Fibroblast of upper back skin (primary cell): Measurements from ENCODE around the gene THBS4.

Experiments
- DNase-seq: peaks from one replicate; pipeline ENCODE4 v3.0.0-alpha.2; 2013

The THBS4 gene

DNA sequence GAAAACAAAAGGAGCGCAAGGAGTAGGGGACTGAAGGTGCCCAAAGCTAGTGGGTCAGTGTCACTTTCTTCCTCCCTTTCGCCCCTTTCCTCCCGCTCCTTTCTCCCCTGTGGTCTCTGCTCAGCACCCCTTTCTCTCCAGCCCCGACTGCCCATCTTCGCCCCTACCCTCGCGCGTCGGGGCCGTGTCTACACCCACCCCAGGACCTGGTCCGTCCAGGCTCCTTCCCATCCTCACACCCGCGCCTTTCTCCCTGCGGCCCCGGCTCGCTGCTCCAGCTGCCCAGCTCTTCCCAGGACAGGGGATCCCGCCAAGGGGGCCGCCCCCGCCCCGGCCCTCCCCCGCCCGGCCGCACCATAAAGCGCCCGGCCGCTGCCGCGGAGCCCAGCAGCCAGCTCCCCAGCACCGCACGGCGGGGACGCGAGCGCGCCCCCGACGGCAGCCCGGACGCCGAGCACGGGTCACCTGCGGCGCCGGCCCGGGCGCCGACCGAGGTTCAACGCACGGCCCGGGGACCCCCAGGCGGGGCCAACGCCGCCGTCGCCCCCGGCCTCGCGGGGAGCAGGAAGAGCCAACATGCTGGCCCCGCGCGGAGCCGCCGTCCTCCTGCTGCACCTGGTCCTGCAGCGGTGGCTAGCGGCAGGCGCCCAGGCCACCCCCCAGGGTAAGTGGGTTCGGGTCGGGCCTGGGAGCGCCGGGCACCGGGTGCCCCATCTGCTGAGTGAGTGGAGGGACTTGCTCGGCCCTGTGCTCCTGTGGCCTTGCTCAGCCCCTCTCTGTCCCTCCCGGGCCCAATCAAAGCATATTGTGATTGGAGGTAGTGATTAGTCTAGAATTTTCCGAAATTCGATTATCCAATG, at the start of gene THBS4:
TSS of gene THBS4 (plus strand) at position 387 of the 860 bp plus-strand sequence. CDS start at position 577, 190 bp downstream.
- no peak for DNase-seq

DNA sequence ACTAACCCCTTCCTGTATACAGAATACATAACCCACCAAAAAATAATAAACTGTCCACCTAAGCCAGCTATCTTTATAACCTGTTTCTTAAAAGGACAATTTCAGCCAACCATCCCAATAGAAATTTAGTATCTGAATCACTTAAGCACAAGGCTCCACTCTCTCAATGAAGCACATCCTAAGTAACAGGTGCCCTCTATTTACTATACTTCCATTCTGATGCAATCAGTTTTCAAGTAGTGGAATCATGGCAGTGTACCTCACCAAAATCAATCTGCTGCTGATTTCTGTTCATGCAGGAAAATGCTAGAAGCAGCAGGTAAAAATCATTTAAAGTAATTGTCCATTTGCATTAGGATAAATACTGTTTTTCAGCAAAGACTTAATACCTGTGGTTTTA, 48.9 kb upstream of the THBS4 start:
- DNase-seq: no peak

DNA sequence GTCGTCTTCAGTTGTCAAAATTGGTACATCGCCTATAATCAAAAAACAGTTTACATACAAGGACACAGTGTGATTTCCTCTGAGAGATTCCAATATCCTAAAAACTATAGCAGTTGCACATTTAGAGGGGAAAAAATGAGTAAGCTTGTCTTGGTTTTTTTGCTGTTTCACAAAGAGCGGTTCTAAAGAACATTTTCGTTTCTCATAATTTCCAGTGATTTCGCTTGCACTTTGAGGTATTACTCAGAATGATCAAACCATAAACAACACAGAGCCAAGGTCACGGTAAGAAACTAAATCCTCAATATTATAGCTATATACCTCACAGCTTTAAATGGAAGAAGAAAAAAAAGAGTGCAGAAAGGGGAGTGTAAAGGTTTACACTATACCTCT, 44.9 kb upstream of the THBS4 start:
- no peak for DNase-seq

DNA sequence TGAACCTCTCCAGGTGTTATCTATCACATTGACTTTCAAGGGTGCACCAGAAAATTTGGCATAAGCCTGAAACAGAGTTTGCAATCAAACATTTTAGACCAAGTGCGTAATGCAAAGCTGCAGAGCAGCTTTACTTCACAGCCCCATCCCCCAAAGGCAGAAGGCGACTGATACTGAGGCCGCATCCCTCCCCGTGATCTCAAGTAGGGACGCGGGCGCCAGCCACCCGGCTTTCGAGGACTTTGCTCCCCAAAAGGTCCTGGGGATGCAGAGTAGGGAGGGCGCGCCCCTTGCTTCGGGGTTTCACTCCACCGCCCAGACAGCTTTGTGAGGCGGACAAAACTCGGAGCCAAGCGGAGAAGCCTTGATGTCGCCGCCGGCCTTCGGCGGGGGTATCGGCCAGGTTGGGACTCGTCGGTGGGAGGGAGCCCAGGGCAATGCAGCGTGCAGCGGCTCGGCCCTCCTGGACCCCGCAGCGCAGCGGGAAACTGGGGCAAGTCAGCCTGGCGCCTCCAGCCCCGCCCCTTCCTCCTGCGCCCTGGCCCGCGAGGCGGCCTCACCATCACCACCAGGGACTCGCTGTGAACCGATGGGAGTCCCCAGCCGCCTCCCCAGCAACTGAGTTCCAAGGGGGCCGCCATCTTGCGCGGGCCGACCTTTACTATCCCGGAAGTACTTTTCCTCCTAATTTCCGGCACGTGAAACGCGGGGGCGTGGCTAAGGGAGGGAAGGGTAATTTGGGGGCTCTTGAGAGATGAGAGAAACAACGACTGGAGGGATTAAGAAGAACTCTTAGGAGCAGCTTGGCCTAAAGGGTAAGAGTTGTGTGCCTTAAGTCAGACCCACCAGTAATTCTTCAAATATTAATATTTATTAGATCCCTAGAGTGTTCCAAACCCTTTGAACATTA, 44.3 kb upstream of the THBS4 start, which contains the start of gene MTX3:
TSS of gene MTX3 (minus strand) at position 665 of the 910 bp plus-strand sequence. CDS start at position 641, 24 bp downstream.
- DNase-seq: peak; percentile 87

DNA sequence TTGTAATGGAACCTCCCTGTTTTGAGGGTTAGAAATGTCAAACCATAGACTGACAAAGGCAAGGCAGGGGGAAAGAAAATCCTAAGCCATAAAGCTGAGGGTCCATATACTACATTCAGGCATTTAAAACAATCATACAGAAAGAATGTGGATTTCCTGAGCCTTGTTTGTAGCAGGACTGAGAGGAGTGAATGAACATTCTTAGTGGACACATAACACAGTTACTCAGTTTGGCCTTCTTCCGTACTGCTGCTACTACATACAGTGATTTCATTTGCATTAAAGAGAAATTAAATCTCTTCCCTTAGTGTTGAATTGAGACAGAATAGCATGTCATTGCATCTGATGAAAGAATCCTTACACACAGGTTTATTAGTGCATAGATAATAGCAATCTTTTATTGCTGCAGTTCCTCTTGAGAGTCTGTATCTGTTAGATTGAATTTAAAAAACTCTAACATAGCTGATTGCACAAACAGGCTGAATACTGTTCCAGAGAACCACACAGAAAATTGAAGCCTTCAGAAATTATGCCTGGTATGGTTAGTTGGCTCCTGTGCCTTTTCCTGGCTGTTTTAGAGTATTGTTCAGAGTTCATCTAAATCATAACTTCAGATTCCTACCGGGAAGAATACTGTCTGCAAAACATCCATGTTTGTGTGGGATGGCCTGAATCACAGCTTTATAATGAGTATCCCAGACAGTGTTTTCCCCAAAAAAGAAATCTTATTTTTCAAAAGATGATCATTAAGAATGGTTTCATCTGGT, 42.1 kb upstream of the THBS4 start:
- DNase-seq: peak; percentile 30

DNA sequence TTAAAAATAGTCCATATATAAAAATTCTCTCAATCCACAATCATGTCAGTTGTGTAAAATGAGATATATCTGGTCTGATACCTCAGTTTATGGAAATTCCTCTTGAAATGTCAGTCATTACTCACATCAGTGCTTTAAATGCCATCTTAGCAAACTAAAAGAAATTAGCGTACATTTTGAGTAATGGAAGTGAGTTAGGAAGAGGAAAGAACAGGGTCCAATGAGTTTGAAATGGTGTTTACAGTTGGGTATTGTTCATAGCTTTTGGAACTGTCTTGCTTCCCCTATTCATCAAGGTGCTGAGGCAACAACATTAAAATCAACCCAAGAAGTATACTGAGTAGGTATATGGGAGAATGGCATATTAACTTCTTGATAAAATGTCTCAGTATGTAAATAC, 35.4 kb upstream of the THBS4 start:
- no peak for DNase-seq

DNA sequence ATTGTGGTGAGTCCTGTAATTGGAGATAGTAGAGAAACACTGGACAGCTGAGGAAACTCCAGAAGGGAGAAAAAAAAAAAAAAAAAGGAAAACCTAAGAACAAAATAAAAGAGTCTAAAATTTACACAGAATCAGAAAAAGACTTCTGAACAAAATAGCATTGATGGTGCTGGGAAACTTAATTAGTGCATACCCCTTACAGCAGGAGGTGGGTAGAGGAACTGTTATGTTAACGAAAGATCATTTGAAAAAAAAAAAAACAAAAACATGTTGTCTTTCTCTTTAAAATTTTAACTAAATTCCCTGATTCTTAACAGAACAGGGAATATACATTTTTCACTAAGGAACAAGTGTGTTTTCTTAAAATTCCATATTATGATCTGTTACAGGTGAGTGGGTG, 32.5 kb upstream of the THBS4 start:
- DNase-seq: no peak

DNA sequence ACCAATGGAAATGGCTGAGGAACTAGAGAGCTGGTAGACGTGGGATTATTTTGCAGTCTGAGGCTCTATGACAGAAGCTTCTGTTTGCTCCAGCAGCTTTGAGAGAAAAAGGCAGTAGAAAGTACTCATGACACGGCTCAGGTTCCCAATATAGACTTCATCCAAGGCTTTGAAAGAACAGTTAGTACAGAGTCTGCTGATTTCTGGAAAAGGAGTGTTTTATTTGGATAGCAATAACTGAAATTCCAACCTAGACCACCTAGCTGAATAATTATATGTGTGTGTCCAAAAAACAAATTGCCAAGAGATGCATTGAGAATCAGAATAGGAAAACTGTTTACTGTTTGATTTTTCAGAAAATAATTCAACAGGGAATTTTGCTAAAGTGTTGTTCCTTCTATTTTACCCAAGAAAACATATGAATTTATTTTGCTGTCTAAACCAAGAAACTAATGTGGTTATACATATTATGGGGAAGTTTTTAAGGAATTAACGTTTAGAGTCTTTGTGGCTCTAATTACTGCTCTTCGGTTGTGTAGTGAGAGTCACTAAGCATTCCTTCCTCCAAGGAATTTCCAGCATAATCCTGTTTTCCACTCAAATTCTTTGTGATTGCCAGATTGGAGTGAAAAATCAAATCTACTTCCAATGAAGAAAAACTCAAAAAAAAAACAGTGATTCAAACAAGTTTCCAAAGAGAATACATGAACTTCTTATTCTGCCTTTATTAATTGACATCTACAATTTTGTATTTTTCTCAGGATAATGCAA, 26.0 kb upstream of the THBS4 start:
- no peak for DNase-seq

DNA sequence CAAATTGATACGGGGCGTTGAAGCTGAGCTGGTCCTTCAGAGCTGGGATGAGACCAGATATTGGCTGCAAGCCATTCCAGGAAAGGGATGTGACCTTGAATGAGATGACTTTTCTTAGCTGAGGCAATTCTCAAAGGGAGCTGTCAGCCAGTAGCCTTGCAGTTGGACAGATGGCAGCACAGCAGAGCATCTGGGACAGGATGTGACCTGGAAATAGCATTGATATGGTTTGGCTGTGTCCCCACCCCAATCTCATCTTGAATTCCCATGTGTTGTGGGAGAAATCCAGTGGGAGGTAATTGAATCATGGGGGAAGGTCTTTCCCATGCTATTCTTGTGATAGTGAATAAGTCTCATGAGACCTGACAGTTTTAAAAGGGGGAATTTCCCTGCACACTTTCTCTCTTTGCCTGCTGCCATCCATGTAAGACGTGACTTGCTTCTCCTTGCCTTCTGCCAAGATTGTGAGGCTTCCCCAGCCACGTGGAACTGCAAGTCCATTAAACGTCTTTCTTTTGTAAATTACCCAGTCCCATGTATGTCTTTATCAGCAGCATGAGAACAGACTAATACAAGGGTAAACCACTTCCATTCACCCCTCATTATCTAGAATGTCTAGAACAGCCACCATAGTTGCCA, 24.3 kb upstream of the THBS4 start:
- DNase-seq: no peak

DNA sequence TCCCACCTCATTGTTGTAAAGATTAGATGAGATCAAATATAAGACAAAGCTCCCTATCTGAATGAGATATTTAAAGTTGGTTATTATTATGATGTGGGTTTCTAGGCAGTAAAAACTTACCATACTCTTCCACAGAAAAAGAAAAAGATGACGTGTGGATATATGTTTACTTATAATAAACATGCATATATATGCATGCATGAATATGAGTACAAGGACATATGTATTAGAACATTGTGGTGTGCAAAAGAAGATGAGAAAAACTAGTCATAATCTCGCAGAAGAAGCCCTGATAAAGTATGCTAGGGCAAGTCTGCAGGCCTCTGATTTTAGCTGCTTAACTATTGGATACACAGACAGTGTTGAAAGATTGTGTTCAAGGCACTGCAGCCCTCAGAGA, 10.1 kb upstream of the THBS4 start:
- DNase-seq: no peak

DNA sequence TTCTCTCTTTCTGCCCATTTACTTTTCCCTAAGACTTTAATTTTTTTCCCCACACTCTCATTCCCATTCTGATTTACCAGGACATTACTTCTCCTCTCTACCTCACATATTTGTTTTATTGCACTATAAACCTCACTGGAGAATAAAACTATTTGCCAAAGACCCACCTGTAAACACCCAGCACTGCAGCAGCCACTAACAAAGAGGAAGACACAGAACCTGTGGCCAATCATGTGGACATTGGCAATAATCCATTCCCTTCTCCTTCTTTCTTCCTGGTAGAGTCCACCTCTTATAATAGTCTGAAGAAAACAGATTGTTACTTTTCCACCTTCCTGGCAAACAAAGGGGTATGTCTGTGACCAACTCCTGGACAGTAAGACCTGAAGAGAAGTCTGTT, 8.3 kb upstream of the THBS4 start:
- DNase-seq: no peak

DNA sequence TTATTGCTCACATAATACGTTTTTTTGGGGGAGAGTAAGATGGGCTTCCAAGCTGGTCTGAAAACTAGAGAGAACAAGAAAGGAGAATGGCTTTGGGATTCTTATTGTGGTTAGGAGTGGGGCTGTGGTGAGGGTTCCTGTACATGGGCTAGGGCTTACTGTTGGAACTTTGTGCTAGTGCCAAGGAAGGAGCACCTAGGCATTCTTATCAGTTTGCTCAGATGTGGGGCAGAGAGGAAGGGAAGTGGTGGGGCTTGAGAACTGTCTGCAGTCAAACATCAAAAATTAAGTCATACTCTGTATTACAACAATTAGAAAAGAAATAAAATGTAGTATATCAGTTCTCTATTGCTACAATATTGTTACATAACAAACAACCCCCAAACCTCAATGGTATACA, 4.0 kb upstream of the THBS4 start:
- DNase-seq: no peak

DNA sequence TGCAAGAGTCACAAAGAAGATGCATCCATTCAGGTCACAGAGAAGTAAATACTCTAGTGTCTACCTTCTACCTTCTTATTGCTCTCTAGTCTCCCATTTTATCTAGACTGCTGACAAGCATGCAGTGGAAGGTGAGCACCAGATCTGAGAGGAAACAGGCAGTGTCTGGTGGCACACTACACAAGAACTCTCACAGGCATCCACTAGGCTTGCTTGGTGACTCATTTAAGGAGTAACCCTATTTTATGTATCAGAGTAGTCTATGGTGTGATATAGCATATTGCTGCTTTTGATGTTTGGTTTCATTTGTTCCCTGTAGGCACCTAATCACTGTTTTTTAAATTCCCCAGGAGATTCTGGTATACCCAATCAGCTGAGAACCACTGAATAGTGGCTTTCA, 1.6 kb upstream of the THBS4 start:
- no peak for DNase-seq

DNA sequence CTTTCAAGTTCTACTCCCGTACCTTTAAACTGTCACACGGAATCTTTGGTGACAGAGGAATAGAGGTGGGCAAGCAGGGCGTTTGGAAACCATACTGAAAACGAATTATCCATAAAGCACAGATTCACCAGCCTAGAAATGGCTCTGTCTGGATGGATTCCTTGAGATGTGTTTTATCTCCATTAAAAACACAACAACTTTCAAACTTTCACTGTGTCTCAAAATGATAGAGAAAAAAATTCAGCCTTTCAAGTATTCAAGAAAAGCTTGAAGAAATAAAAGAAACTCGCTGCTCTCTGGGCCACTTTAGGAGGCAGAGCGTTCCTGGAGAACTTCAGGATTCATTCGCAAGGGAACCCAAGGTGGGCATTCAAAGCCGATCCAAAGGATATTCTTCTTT, 589 bp upstream of the THBS4 start:
- no peak for DNase-seq

DNA sequence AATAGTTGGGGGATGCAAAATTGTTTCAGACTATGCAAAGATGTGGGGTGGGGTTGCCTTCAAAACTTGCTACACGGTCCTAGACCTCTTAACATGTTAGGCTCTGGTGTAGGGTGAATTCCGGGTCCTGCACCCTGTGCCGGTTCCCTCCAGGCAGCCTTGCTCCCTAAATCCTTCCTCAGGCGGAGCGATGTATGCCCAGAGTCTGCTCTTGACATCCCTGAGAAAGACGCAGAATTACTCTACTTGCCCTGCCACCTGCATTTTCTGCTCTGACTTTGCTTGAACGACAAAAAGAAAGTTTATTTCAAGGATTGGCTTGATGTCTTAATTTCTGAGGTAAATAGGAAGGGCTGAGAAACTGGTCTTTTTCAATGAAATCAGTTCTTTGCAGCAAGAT, 691 bp downstream of the THBS4 start:
- no peak for DNase-seq

DNA sequence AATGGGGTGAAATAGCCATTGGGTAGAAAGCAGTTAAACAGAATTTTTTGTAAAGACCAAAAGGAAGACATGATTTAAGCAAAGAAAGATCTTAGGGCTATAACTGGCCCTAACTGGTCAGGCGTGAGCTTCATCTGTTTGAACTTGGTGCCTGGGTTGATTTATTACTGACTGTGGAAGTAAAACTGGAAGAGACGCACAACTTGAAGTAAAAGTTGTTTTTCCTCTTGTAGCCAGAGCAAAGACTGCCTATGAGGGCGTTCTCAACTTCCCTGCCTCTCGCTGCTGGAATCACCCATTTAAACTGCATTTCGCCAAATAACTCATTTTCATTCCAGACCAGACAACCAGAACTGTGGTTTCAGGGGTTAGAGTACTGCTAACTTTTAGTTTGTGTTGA, 1.5 kb downstream of the THBS4 start:
- no peak for DNase-seq

DNA sequence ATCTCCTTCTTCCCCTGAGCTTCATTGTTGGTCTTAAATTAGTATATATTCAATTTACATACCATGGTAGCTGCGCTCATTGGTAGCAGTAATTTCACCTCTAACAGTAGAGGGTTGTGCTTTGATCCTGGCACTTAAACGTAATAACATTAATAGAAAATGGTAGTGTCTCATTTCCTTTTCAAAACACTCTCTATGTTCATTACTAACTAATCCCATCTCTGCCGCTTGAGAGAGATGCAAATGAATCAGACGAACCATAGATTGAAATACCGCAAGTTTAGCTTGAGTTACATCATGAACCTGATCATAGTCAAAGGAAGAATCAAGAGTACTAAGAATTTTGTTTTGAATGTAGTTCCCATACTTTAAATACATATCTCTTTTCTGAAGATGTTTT, 2.2 kb downstream of the THBS4 start:
- DNase-seq: no peak

DNA sequence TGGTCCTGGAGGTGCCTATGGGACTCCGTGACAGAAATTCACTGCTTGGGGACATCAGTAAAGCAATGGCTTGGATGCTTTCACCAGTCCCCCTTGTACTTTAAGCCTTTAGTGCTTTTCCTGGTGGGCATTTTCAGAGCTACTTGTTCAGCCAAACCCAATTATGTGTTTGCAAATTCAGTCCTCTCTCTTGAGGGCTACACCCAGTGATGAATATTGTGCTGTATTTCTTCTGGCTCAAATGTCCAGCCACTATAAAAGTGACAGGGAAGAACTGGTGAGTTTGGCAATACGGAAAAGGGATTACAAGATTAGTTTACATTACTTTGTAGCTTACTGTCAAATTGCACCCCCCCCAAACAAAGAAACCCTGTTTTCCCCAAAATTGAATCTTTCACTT, 4.5 kb downstream of the THBS4 start:
- no peak for DNase-seq

DNA sequence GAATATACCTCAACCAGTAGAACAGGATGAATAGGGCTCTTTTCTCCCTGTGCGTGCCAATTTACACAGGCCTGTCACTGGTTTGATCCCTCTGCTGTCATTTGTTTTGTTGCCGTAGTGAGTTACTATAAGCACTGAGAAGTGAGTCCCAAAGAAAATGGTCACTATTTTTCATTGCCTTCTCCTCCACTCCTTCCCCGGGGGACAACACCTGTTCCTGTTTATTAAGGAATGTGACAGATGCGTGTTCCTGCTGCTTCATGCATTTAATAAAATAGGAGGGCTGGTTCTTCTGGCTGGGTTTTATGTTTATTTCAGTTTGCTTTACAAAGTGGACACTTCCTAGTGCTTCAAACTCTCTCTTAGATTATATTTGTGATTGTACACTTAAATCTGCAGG, 6.4 kb downstream of the THBS4 start:
- DNase-seq: no peak

DNA sequence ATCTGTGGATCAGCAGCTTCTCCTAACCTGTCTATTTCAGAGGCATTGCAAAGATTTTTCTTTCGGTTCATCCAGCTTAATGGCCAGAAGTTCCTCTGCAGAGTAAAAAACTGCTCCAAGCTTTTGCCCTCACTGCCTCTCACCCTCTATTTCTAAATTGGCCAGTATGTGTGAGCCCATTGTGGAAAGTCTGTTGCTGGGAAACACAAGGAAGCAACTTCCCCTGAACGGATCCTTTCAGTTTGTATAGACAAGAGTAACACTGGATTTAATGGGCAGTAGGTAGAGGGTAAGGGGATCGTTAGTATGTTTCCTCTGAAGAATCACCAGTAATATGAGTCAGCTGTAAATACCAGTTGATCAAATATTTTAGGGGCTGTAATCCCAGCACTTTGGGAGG, 7.2 kb downstream of the THBS4 start:
- DNase-seq: no peak

DNA sequence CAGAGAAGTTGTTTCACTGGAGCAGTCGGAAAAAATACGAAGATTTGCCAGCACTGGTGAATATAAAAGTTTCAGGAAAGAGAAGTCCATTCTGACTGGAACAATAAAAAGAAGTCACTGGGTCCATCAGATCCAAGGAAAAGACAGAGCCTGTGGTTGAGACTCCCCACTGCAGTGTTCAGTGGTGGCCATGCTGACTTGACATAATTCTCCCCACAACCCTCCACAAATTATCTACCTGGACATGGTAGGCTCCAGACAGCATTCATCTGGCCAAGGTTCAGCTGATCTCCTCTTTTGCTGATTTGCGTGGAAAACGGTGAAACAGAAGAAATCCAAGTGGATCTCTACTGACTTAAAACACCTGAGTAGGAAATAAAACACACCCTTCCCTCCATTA, 8.0 kb downstream of the THBS4 start:
- no peak for DNase-seq
